Measurements from ENCODE around the gene RPP21. TPM values are rescaled to one million over a fixed set of nuclear protein-coding genes. Genes with fewer than 3 reads are reported as not detected.

RPP21 gene
- total and polyA plus RNA-seq, 10 of the 15 experiments (the other 5 are each of a cell fraction or from before 2014, with no cell fraction given), result 14.3 to 94.6 (median 42.1) TPM

DNA sequence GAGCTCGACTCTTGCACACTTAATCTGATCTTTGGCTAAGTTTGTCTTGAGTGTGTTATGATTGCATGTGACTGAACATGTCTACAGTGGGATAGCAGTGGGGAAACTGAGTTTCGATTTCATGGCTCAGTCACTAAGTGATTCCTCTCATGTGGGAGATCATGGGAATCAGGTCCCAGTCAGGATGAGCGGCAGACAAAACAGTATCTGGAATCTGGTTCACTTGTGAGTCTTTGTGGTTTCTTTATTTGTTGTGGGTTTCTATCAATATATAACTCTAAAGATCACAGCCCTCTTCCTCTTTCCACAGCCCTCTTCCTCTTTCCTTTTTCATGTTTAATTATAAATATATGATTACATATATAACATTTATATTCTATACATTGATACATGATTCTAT, 4.0 kb downstream of the RPP21 start:
- no peak overlapping the region for H3K9ac ChIP-seq (ENCODE audit: control insufficient read depth, insufficient read depth, low read length)
- ChIA-PET POLR2A (no interaction called here), SMC1A (ENCODE audit: uncharacterized antibody, unreplicated experiment) (interaction anchor here (0.5 to 1.1 kb wide), 3 partner anchors 25 to 144 kb away, joined by 3 to 4 read pairs (median 4); no protein-coding TSS in a partner anchor), CTCF (interaction anchor here (0.6 to 8.9 kb wide), 3 partner anchors 111 to 841 kb away, joined by 3 to 56 read pairs (median 9); no protein-coding TSS in a partner anchor), RAD21 (ENCODE audit: unreplicated experiment) (interaction anchor here (1.5 kb wide), 2 partner anchors 22 to 110 kb away, joined by 3 to 4 read pairs; partner anchors contain the start of gene TRIM39)
- H3K9me3 ChIP-seq (replicated peaks; ENCODE audit: control insufficient read depth, insufficient read depth, low read length), result no peaks in the 10 kb centered on the region
- DNase-seq (ENCODE audit: low read depth, low spot score), result no peak
- H3K79me2 ChIP-seq (ENCODE audit: control insufficient read depth, insufficient read depth, low read length), result no peaks in the 10 kb centered on the region
- peak overlapping the region; percentile 67 for H3K4me2 ChIP-seq (ENCODE audit: control insufficient read depth, insufficient read depth)
- H3K4me3 ChIP-seq, result no peak overlapping the region
- 35% methylated on average over 3 of the region's 3 CpGs for WGBS (ENCODE audit: insufficient coverage, insufficient replicate concordance, low lambda C conversion rate, missing lambda C conversion rate)
- intact Hi-C loops (cut with micrococcal nuclease; ENCODE audit: unreplicated experiment), result loop anchor here (5.0 kb wide), 2 partner anchors 137 to 208 kb away; partner anchors contain the start of genes GNL1, PRR3 and TRIM26
- in situ Hi-C loops (cut with MboI), result no loop called here
- H3K27me3 ChIP-seq (replicated peaks in 1 of 2; ENCODE audit: control insufficient read depth in 2 of 2, insufficient read depth in 2 of 2, low read length in 1 of 2), result no peaks in the 10 kb centered on the region; a peak in 1 of 4 replicates
- FAIRE-seq, result no peak
- peaks cover 13% of the 10 kb centered on the region for H3K4me1 ChIP-seq (ENCODE audit: control insufficient read depth, insufficient read depth, low read length)
- no peak overlapping the region for H3K27ac ChIP-seq (ENCODE audit: control insufficient read depth, insufficient read depth)
- ATAC-seq, result no peak
- BruUV-seq (replicated peaks), result no TSS peak
- H4K20me1 ChIP-seq (ENCODE audit: control insufficient read depth, insufficient read depth), result no peaks in the 10 kb centered on the region
- TF ChIP-seq YY1 (IDR thresholded peaks at IDR 0.05; ENCODE audit: low read depth, low read length) (no peak), RUNX3 (IDR thresholded peaks at IDR 0.05; ENCODE audit: low read length) (peak; percentile 62), EP300 (IDR thresholded peaks at IDR 0.05; ENCODE audit: borderline replicate concordance in 1 of 2, control insufficient read depth in 1 of 2, low read depth in 2 of 2, low read length in 2 of 2) (peak in 1 of 2 experiments; percentile 34; a peak in 1 of 4 replicates), CBFB (IDR thresholded peaks at IDR 0.05; ENCODE audit: low read depth) (no peak), SMARCA5 (IDR thresholded peaks at IDR 0.05) (no peak), MTA2 (IDR thresholded peaks at IDR 0.05; ENCODE audit: low read depth) (peak; percentile 44; the same call in 1 of the 2 replicates), SPI1 (IDR thresholded peaks at IDR 0.05; ENCODE audit: borderline replicate concordance, insufficient read depth, low read depth, low read length) (peak; percentile 74), IKZF2 (IDR thresholded peaks at IDR 0.05) (peak; percentile 73 to 77), PKNOX1 (IDR thresholded peaks at IDR 0.05) (no peak), HDAC2 (IDR thresholded peaks at IDR 0.05) (no peak), IKZF1 (conservative IDR thresholded peaks at IDR 0.05) (peak; percentile 72; the same call in 1 of the 2 replicates), ATF2 (IDR thresholded peaks at IDR 0.05; ENCODE audit: low read length) (no peak), NRF1 (conservative IDR thresholded peaks at IDR 0.05; ENCODE audit: low read depth, low read length) (no peak)
- TF ChIP-seq, protein P1, sequence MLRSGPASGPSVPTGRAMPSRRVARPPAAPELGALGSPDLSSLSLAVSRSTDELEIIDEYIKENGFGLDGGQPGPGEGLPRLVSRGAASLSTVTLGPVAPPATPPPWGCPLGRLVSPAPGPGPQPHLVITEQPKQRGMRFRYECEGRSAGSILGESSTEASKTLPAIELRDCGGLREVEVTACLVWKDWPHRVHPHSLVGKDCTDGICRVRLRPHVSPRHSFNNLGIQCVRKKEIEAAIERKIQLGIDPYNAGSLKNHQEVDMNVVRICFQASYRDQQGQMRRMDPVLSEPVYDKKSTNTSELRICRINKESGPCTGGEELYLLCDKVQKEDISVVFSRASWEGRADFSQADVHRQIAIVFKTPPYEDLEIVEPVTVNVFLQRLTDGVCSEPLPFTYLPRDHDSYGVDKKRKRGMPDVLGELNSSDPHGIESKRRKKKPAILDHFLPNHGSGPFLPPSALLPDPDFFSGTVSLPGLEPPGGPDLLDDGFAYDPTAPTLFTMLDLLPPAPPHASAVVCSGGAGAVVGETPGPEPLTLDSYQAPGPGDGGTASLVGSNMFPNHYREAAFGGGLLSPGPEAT (IDR thresholded peaks at IDR 0.05; ENCODE audit: low read depth), result 0 out of 2 replicates have a peak, but pooled peaks have one; percentile 42
- H3K36me3 ChIP-seq (ENCODE audit: control insufficient read depth in 2 of 2, insufficient read depth in 2 of 2, low read length in 1 of 2), result no peaks in the 10 kb centered on the region
- no peak overlapping the region for H2AFZ ChIP-seq (ENCODE audit: control insufficient read depth, low read depth, low read length)
